Mucosa of descending colon (tissue), 3 donors: ENCODE measurements around the gene MPHOSPH9. TPM values are rescaled to one million over a fixed set of nuclear protein-coding genes. Genes with fewer than 3 reads are reported as not detected.

Experiments
- ATAC-seq: fragments of 200-7000 bp; cut with Tn5 transposase; one replicate; pipeline ENCODE4 v1.9.1; 2020; ENCODE audit warnings: mild to moderate bottlenecking, moderate library complexity
- DNase-seq, 3 donors: peaks; one replicate each; pipeline ENCODE4 v3.0.0-alpha.2; 2020
- H3K36me3 ChIP-seq: fragments of 200-600 bp; one replicate; pipeline ENCODE4 v1.8.0; 2021; ENCODE audit warnings: low read depth, mild to moderate bottlenecking
- H3K4me1 ChIP-seq: fragments of 200-600 bp; one replicate; pipeline ENCODE4 v1.8.0; 2021; ENCODE audit warnings: low read depth, mild to moderate bottlenecking
- H3K4me3 ChIP-seq: fragments of 200-600 bp; one replicate; pipeline ENCODE4 v1.8.0; 2021; ENCODE audit warnings: mild to moderate bottlenecking
- H3K9me3 ChIP-seq: fragments of 200-600 bp; one replicate; pipeline ENCODE4 v1.8.0; 2021; ENCODE audit warnings: mild to moderate bottlenecking
- intact Hi-C, 2 donors: fragments of 100-400 bp; cut with DNase I in 1 of 2; cut with micrococcal nuclease in 1 of 2; formaldehyde crosslinking; loops; one replicate each; pipeline versions ENCODE4 v1.11.0 to v1.11.1; 2022; cut with DNase I, micrococcal nuclease
- total RNA-seq, 3 donors: library from RNA; stranded (reverse); fragmentation: NEBNext Ultra II Directional in 2 of 3; extraction: Animal tissue kit (Norgen Biotek cat#: 25700) in 2 of 3; gene quantifications; one replicate each; pipeline versions ENCODE4 v1.2.1 to v1.2.4, GENCODE V29; 2021 to 2023
- TF ChIP-seq, protein P1 (sequence below): fragments of 200-600 bp; IDR thresholded peaks from one replicate; pipeline ENCODE4 v1.8.0; 2022; ENCODE audit warnings: antibody characterized with exemption, mild to moderate bottlenecking
- donor health status: DM: no; HTN: no; CAD: no; lungs with moderate emphysema.
- donor health status: DM: no; HTN: no; CAD: no.
- donor health status: DM: no; HTN: yes; CAD: no.

The MPHOSPH9 gene
- total RNA-seq, 3 donors from 2014 or later, result 19.6 to 28.7 (median 19.8) TPM

DNA sequence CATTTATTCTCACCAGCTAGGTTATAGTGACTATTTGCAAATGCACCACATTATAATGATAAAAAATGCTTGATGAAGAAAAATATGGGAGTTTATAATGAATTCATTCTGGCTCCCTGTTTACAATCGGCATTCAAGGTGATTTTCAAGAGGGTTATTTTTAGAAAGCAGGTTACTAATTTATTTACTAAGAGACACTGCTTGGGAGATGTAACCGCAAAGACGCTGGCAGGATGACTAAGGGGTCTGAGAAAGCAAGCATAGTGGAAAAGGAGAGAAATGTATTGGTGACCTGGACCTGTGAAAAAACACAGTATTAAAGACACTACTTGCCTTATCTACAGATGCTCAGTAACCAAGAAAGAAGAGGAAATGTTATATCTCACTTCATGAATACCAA lies 68.7 kb downstream of the MPHOSPH9 start:
- intact Hi-C loops, result no loop called here
- TF ChIP-seq, protein P1, sequence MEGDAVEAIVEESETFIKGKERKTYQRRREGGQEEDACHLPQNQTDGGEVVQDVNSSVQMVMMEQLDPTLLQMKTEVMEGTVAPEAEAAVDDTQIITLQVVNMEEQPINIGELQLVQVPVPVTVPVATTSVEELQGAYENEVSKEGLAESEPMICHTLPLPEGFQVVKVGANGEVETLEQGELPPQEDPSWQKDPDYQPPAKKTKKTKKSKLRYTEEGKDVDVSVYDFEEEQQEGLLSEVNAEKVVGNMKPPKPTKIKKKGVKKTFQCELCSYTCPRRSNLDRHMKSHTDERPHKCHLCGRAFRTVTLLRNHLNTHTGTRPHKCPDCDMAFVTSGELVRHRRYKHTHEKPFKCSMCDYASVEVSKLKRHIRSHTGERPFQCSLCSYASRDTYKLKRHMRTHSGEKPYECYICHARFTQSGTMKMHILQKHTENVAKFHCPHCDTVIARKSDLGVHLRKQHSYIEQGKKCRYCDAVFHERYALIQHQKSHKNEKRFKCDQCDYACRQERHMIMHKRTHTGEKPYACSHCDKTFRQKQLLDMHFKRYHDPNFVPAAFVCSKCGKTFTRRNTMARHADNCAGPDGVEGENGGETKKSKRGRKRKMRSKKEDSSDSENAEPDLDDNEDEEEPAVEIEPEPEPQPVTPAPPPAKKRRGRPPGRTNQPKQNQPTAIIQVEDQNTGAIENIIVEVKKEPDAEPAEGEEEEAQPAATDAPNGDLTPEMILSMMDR, result no peak
- no peak for ATAC-seq
- no peak for DNase-seq
- Histone ChIP-seq H3K36me3 (no peaks in the 10 kb centered on the region), H3K9me3 (no peaks in the 10 kb centered on the region), H3K4me1 (no peaks in the 10 kb centered on the region), H3K4me3 (no peak overlapping the region)

- TF ChIP-seq, protein P1, result no peak
- H3K4me1 ChIP-seq, result no peaks in the 10 kb centered on the region
- DNase-seq (no peak), ATAC-seq (no peak)
- intact Hi-C loops, result no loop called here
- H3K36me3 ChIP-seq, result no peaks in the 10 kb centered on the region
- H3K4me3 ChIP-seq, result no peak overlapping the region
- H3K9me3 ChIP-seq, result no peaks in the 10 kb centered on the region
Observed at GRCh38 chr12:123163227-123163626, 69.7 kb downstream of the MPHOSPH9 start.

DNA sequence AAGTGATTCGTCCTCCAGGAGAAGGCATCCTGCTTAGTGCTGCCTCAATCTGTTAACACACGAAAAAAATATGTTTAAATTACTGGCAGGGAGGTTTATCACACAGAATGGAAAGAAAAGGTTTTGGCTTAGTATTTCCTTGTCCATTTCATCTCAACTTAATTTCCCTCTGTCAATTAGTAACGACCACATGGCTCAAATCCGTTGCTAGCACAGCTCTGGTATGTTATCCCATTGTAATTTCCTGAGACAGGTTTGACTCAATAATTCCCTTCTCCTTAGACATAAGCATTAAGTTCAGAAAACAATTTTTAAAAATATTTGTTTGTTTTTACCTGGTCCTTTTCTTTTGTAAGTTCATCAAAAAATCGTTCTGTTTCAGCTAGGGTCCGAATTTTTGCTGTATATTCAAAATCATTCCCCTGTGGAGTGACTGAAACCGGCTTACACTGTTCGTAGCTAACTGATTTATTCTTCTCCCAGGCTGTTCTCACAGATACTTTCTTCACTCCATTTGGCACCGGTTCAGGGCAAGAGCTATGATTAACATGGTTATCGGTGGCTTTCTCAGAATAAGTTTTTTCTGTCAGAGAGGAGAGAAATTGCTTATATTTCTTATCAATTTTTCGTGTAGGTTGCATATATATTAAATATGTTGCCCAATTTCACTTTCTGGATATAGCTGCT lies 72.0 kb downstream of the MPHOSPH9 start:
- ATAC-seq (no peak), DNase-seq (no peak)
- TF ChIP-seq, protein P1, result no peak
- H3K9me3 ChIP-seq, result no peaks in the 10 kb centered on the region
- no peak overlapping the region for H3K4me3 ChIP-seq
- no peaks in the 10 kb centered on the region for H3K36me3 ChIP-seq
- intact Hi-C loops, result no loop called here
- peaks cover 5% of the 10 kb centered on the region for H3K4me1 ChIP-seq

DNA sequence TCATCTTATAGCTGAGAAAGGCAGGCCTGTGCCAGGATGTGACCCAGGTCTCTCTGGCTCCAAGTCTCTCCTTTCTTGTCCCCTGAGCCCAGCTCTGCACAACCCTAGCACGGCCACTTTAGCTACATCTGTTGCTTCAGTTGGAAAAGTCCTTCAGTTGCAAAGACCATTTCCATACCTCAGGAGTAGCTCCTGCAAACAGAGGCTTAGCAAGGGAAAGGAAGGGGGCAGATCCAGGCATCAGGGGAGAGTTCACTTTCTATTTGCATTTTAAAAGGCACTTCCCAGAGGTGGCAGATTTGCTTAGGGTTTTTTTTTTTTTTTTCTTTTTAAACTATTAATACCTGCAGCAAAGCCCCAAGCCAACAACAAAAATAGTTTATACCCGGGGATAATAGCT lies 79.0 kb downstream of the MPHOSPH9 start:
- Histone ChIP-seq H3K9me3 (no peaks in the 10 kb centered on the region), H3K4me3 (no peak overlapping the region), H3K36me3 (no peaks in the 10 kb centered on the region), H3K4me1 (peaks cover 5% of the 10 kb centered on the region)
- ATAC-seq (no peak), DNase-seq (no peak)
- TF ChIP-seq, protein P1, result no peak
- intact Hi-C loops, result loop anchor here in 1 of 2 donors (10.0 kb wide), 1 partner anchor 109 kb away; no protein-coding TSS in a partner anchor

- DNase-seq (no peak), ATAC-seq (no peak)
- H3K4me3 ChIP-seq, result no peak overlapping the region
- no peaks in the 10 kb centered on the region for H3K36me3 ChIP-seq
- H3K4me1 ChIP-seq, result peaks cover 5% of the 10 kb centered on the region
- TF ChIP-seq, protein P1, result no peak
- intact Hi-C loops, result loop anchor here in 1 of 2 donors (10.0 kb wide), 1 partner anchor 108 kb away; no protein-coding TSS in a partner anchor
- no peaks in the 10 kb centered on the region for H3K9me3 ChIP-seq
Observed at GRCh38 chr12:123152833-123153232, 80.1 kb downstream of the MPHOSPH9 start.
